Measurements from ENCODE around the gene SSTR1. TPM values are rescaled to one million over a fixed set of nuclear protein-coding genes. Genes with fewer than 3 reads are reported as not detected.

SSTR1 gene
- total RNA-seq, 2 experiments from 2014 or later, result not detected

GRCh38 chr14:38253676-38254075 is 46.0 kb downstream of the SSTR1 start:
- Mint-ChIP-seq H3K27me3 (ENCODE audit: low read depth) (peaks cover 39% of the 10 kb centered on the region), H3K36me3 (ENCODE audit: low read depth) (no peaks in the 10 kb centered on the region), H3K4me3 (no peak overlapping the region), H3K27ac (no peak overlapping the region), H3K9me3 (ENCODE audit: insufficient read depth) (no peaks in the 10 kb centered on the region), H3K4me1 (ENCODE audit: low read depth) (peaks cover 10% of the 10 kb centered on the region)
- CTCF ChIA-PET, result no interaction called here
- POLR2A ChIA-PET, result no interaction called here
- DNase-seq (no peak), ATAC-seq (no peak)

GRCh38 chr14:38254571-38255407 is 47.1 kb downstream of the SSTR1 start:
- peaks cover 39% of the 10 kb centered on the region for H3K27me3 Mint-ChIP-seq (ENCODE audit: low read depth)
- ChIA-PET POLR2A (no interaction called here), CTCF (no interaction called here)
- H3K36me3 Mint-ChIP-seq (ENCODE audit: low read depth), result no peaks in the 10 kb centered on the region
- peak overlapping the region; percentile 36 for H3K4me3 Mint-ChIP-seq
- ATAC-seq, result peak; percentile 17
- H3K9me3 Mint-ChIP-seq (ENCODE audit: insufficient read depth), result no peaks in the 10 kb centered on the region
- no peak for DNase-seq
- no peak overlapping the region for H3K27ac Mint-ChIP-seq
- H3K4me1 Mint-ChIP-seq (ENCODE audit: low read depth), result peaks cover 10% of the 10 kb centered on the region

GRCh38 chr14:38255408-38255672 is 47.6 kb downstream of the SSTR1 start:
- ChIA-PET CTCF (no interaction called here), POLR2A (no interaction called here)
- ATAC-seq (peak; percentile 59), DNase-seq (no peak)
- peaks cover 10% of the 10 kb centered on the region for H3K4me1 Mint-ChIP-seq (ENCODE audit: low read depth)
- H3K27me3 Mint-ChIP-seq (ENCODE audit: low read depth), result peaks cover 43% of the 10 kb centered on the region
- no peaks in the 10 kb centered on the region for H3K36me3 Mint-ChIP-seq (ENCODE audit: low read depth)
- no peaks in the 10 kb centered on the region for H3K9me3 Mint-ChIP-seq (ENCODE audit: insufficient read depth)
- H3K4me3 Mint-ChIP-seq, result peak overlapping the region; percentile 36
- no peak overlapping the region for H3K27ac Mint-ChIP-seq

GRCh38 chr14:38255673-38256532 is 48.2 kb downstream of the SSTR1 start, which contains the start of gene CLEC14A:
CLEC14A (minus strand) TSS chr14:38256093; CDS start chr14:38256022, 71 bp downstream.
- Mint-ChIP-seq H3K27me3 (ENCODE audit: low read depth) (peaks cover 45% of the 10 kb centered on the region), H3K4me3 (peak within 1 kb of the TSS; percentile 48), H3K27ac (no peak within 1 kb of the TSS), H3K36me3 (ENCODE audit: low read depth) (no peaks in the 10 kb centered on the region), H3K4me1 (ENCODE audit: low read depth) (peaks cover 10% of the 10 kb centered on the region), H3K9me3 (ENCODE audit: insufficient read depth) (no peaks in the 10 kb centered on the region)
- CTCF ChIA-PET, result no interaction called here
- peak; percentile 85 for ATAC-seq
- POLR2A ChIA-PET, result no interaction called here
- peak; percentile 23 for DNase-seq

GRCh38 chr14:38256533-38256840 is 48.8 kb downstream of the SSTR1 start:
- ATAC-seq, result no peak
- H3K27ac Mint-ChIP-seq, result no peak overlapping the region
- H3K27me3 Mint-ChIP-seq (ENCODE audit: low read depth), result peaks cover 46% of the 10 kb centered on the region
- H3K4me1 Mint-ChIP-seq (ENCODE audit: low read depth), result peaks cover 10% of the 10 kb centered on the region
- H3K36me3 Mint-ChIP-seq (ENCODE audit: low read depth), result no peaks in the 10 kb centered on the region
- ChIA-PET CTCF (no interaction called here), POLR2A (no interaction called here)
- H3K4me3 Mint-ChIP-seq, result peak overlapping the region; percentile 48
- DNase-seq, result no peak
- no peaks in the 10 kb centered on the region for H3K9me3 Mint-ChIP-seq (ENCODE audit: insufficient read depth)

- CTCF ChIA-PET, result no interaction called here
Measured at GRCh38 chr14:38257507-38257906, 49.8 kb downstream of the SSTR1 start.

GRCh38 chr14:38261620-38262019 is 53.9 kb downstream of the SSTR1 start:
- Mint-ChIP-seq H3K27ac (no peak overlapping the region), H3K4me3 (no peak overlapping the region), H3K27me3 (ENCODE audit: low read depth) (peaks cover 21% of the 10 kb centered on the region), H3K4me1 (ENCODE audit: low read depth) (peaks cover under 1% of the 10 kb centered on the region), H3K36me3 (ENCODE audit: low read depth) (no peaks in the 10 kb centered on the region), H3K9me3 (ENCODE audit: insufficient read depth) (no peaks in the 10 kb centered on the region)
- ATAC-seq (no peak), DNase-seq (no peak)
- ChIA-PET CTCF (no interaction called here), POLR2A (no interaction called here)

More at GRCh38 chr14:38257507-38257906, 49.8 kb downstream of the SSTR1 start:
- peaks cover 46% of the 10 kb centered on the region for H3K27me3 Mint-ChIP-seq (ENCODE audit: low read depth)
- H3K27ac Mint-ChIP-seq, result no peak overlapping the region
- ATAC-seq (no peak), DNase-seq (no peak)
- POLR2A ChIA-PET, result no interaction called here
- no peak overlapping the region for H3K4me3 Mint-ChIP-seq
- no peaks in the 10 kb centered on the region for H3K9me3 Mint-ChIP-seq (ENCODE audit: insufficient read depth)
- peaks cover 10% of the 10 kb centered on the region for H3K4me1 Mint-ChIP-seq (ENCODE audit: low read depth)
- H3K36me3 Mint-ChIP-seq (ENCODE audit: low read depth), result no peaks in the 10 kb centered on the region

Other genes with a start within 250 kb of the SSTR1 start
- gene CLEC14A, start 48.2 kb downstream of the SSTR1 start, total RNA-seq, result not detected